GM15510 (cell line): Measurements from ENCODE around the gene RNF212.

Experiments used
- POLR2A ChIP-seq: IDR thresholded peaks from 3 replicates; pipeline ENCODE4 v1.6.1; 2011; ENCODE audit warnings: borderline replicate concordance; ENCODE audit not compliant: insufficient read length; ENCODE audit errors: extremely low read depth

Gene RNF212

GRCh38 chr4:1099684-1100335, 13.6 kb downstream of the RNF212 start:
- no peak for TF ChIP-seq POLR2A

DNA sequence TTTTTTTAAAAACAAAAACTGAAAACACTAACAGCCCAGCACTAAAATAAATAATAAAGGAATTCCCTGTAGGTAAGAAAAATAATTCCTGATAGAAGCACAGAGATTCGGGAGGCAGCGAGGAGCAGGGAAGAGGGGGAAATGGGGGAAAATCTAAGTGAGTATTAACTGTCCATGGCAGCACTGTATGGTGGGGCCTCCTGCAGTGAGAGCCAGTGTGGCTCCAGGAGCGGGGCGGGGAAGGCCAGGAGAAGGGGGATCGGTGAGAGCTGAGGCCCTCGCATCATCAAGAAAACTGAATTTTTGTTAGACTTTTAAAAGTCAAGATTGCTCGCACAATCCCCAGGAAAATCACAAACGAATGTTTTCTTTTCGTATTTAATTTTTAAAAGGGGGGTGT, 14.1 kb downstream of the RNF212 start:
- TF ChIP-seq POLR2A = no peak

- TF ChIP-seq POLR2A = no peak
Measured at GRCh38 chr4:1098311-1098925, 14.9 kb downstream of the RNF212 start.

DNA sequence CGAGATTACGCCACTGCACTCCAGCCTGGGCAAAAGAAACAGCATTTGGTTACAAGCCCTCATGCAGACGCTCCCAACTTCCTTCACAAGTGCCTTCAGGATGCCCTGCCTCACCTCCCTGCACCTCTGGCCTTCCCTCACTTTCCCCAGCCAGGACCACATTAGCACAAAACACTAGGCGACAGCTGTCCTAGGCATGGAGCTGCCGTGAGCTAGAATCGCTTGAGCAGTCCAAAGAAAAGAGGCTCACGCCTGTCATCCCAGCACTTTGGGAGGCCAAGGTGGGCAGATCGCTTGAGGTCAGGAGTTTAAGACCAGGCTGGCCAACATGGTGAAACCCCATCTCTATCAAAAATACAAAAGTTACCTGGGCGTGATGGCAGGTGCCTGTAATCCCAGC, 15.8 kb downstream of the RNF212 start:
- no peak for TF ChIP-seq POLR2A

DNA sequence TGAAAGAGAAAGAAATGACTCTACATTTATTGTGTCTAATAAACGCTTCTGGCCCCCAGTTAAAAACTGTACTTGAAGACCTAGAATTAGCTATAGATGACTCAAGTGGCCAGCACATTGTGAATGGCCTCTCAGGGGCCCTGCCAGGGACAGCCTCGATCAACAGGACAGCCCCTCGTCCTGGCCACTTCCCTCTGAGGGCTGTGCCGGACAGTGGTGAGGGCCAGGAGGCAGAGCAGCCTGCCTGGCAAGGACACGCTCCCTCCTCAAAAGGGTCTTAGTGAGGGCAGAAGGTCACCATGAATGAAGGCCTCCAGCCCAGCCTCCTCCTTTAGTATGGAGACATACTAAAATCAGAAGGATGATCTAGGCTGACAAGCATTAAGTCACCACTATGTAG, 16.5 kb downstream of the RNF212 start:
- TF ChIP-seq POLR2A = no peak

GRCh38 chr4:1094336-1094690, 19.1 kb downstream of the RNF212 start:
- no peak for TF ChIP-seq POLR2A

- no peak for TF ChIP-seq POLR2A
Measured at GRCh38 chr4:1093391-1094335, 19.7 kb downstream of the RNF212 start.

DNA sequence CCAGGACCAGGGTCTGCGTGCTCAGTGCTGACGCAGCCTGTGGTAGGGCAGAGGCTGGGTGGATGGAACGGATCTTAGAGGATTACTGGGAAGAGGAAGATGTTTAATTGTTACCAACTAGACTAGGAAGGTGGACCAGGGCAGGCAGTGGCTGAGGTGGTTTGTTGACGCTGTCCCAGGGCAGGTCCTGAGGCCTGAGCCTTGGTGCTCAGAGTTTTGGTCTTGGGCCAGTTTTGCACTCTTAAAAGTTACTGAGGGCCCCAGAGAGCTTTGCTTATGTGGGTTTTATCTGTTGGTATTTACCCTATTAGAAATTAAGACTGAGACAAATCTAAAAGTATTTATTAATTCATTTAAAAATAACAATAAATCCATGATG, 20.4 kb downstream of the RNF212 start:
- no peak for TF ChIP-seq POLR2A

DNA sequence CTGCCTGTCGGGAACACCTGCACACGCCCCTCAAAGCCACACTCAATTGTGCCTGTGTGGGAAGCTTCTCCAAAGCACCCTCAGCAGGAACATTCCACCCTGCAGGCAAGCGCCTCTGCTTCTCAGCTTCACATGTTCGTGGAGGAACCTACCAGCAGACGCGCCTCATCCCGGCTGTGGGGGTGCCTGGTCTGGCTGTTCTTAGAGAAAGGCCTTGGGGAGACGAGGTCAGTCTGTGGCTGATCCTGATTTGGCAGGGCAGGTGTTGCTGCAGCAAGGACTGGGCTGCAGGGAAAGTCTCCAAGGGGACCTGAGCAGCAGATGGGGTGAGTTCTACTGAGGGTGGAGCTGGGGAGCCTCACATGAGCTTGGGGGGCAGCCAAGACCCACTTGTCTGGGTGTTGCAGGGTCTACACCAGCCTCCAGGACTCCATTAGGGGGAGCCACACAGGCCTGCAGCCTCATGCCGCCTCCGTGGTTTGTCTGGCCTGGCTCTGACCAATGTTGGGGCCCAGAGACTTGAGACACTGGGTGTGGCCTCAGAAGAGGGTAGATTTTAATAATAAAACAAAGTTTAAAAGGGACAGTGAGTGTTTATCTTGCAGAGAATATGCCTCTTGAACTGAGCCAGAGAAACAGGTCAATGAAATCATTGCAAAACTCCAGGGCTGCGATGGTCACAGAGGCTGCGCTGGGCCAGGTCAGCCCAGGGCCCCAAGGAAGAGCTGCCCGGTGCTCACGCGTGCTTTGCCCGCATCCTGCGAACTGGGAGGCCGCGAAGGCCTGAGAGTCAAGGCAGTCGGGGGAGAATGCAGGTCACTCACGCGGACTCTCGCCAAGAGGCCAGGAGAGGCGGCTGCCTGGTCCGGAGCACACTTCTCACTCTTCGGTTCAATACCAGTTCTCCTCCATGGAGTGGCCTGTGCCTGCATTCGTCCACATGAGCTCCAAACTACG, 21.1 kb downstream of the RNF212 start:
- TF ChIP-seq POLR2A = no peak

DNA sequence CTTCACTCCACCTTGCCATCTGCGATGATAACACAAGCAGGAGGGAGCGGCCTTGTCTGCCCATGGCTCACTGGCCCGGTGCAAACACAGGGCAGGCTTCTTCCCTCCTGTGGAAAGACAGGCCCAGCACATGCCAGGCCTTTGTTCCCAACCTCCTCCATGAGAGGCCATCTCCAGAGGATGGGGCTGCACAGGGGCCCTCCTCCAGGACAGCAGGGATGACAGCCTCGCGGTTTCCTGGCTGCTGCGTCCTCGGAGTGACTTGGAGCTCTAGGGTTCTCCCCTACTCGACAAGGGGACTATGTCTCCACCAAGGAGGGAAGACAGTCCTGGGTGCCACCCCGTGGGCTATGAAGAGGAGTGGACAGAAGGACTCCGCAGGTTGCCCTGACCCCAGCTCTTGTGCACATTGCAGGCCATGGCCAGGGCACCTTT, 21.8 kb downstream of the RNF212 start:
- TF ChIP-seq POLR2A = no peak

GRCh38 chr4:1090465-1091440, 22.6 kb downstream of the RNF212 start:
- TF ChIP-seq POLR2A = no peak

- TF ChIP-seq POLR2A = no peak
Measured at GRCh38 chr4:1090036-1090435, 23.3 kb downstream of the RNF212 start.

DNA sequence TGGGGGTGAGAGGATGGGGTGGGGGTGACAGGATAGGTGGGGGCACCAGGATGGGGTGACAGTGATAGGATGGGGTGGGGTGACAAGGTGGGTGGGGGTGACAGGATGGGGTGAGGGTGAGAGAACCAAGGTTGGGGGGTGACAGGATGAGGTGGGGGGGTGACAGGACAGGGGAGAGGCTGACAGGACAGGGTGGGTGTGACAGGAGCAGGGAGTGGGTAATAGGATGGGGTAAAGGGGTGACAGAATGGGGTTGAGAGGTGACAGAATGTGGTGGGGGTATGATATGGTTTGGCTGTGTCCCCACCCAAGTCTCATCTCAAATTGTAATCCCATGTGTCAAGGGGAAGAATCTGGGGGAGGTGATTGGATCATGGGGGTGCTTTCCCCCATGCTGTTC, 26.0 kb downstream of the RNF212 start:
- TF ChIP-seq POLR2A = no peak

GRCh38 chr4:1086011-1086410, 27.4 kb downstream of the RNF212 start:
- no peak for TF ChIP-seq POLR2A

DNA sequence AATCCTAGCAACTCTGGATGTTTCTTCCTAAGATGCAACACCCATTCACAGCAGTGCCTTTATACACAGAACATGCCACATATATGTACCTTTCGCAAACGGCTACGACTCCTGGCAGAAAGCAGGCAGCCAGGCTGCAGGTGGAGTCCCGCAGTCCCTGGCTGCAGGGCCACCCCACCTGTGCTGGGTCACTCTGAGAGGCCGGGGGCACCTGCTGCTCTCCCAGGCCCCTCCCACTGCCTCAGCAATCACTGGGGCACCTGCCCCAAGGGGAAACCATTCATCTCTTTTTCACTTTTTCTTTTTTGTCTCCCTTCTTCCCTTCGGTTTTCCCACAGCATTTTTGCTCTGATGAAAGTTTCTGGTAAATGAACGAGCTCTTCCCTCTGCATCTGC, 28.0 kb downstream of the RNF212 start:
- TF ChIP-seq POLR2A = no peak
